ENCODE results near the gene GAS7.

GAS7 gene

DNA sequence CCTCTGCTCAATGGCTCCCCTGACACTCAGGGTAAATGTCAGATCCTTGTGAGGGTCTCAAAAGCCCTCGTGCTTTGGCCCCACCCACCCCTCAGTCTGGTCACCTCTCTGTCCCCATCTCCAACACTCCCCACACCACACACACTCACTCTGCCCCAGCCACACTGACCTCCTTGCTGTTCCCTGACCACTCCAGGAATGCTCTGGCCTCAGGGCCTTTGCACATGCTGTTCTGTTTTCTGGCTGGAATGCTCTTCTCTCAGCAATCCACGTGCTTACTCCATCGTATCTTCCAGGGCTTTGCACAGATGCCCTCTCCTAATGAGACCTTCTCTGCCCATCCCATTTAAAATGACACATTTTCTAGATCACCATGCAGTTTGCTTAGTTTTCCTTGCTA, 28.2 kb downstream of the GAS7 start:
- no peak for DNase-seq

DNA sequence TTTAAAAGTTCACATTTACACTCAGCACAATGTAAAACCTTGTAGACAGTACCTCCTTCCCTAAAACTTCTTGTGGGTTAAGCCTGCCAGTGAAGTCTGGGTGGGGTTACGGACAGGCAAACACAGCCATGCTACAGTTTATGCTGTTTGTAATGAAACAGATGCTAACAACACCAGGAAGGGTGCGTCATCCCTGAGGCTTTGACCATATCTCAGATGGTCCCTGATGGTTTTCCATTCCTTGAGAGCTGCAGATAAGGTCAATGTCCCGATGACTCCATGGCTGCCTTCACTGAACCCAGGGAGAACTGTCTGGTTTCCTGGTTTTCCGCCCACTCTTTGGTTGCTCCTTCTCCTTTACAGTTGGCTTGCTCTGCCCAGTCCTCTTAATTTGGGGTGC, 29.1 kb downstream of the GAS7 start:
- no peak for DNase-seq

DNA sequence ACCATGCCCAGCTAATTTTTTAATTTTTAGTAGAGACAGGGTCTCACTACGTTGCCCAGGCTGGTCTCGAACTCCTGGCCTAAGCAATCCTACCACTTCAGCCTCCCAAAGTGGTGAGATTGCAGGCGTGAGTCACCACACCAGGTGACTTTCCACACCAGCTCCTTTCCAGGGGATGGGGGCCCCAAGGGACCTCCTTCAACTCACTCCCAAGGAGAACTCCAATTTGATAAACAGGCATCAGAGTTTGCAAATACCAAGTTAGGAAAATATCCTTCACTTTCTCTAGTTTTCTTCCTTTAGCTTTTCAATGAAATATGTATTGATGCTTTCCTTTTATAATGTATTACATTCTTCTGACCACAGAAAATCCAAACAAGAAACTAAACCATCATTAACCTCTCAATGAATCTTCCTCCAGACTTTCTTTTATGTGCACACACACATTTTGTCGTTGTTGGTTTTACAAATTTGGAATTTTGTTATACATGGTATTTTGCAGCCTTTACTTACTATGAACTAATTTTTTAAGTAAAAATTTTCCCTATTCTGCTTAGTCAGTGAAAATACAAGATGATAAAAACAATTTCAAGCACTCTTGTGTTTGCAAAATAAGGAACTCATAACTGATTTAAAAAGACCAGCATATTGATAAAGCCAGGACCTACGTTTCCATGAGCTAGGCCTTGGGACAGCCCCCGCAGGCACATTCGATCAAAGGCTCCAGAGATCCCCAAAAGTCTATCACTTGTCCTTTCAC, 32.0 kb downstream of the GAS7 start:
- DNase-seq, result no peak

DNA sequence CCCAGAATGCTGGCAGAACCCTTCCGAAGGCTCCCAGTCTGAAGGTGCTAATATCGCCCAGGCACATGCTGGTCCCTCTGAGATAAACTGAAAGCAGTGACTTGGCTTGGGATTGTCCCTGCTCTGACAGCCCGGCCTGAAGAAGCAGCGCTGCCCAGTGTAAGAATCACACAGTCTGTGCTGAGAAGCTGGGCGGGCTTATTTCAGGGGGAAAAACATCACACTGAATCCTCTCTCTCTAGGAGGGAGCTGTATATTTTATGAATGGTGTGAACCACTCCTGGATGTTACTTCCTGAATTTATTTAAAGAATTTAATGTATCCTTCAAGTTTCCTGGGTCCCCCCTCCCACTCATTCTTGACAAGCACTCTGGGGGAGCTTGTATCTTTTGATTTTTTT, 36.3 kb downstream of the GAS7 start:
- no peak for DNase-seq

DNA sequence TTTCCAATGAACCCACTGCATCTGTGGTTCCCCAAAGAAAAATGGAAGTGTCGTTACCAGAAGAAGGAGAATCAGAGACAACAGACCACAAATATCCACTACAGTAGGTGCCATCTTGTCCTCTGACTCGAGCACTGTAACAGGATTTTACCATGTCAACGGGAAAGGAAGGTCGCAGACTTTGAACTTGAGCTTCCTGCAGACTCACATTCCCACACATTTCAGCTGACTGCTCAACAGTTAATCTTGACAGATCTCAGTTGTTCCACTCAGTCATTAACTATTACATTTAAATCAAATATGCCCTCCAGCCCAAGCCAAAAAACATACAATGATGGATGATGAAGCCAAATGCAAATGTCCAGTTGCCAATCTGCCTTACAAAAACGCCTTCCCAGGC, 37.0 kb downstream of the GAS7 start:
- DNase-seq, result no peak

DNA sequence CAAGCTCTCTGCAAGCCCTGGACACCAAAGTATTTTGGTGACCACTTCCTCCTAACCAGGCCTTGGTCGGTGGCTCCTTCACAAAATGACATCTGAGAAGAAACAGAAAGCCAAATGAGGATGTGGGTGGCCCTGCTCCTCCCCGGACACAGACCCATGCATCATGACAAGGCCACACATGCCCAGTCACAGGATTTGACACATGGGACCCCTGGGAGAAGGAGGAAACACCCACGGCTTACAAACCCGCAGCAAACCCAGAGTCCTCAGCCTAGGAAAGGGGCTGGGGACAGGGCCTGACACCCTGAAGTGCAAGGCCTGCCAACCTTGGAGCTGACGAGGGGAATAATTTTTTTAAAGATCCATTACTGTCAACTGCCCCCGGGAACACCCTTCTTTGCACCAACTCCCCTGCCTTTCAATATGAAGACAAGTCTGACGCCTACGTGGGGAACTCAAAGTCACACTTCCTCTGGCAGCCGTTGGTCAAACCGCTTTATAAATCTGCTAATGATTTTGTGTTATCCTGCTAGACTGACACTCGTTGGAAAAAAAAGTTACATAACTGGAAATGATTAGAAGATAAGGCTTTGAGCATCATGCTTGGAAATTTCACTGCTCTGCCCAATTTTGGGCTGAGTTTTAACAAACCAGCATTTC, 41.3 kb downstream of the GAS7 start:
- DNase-seq, result no peak

DNA sequence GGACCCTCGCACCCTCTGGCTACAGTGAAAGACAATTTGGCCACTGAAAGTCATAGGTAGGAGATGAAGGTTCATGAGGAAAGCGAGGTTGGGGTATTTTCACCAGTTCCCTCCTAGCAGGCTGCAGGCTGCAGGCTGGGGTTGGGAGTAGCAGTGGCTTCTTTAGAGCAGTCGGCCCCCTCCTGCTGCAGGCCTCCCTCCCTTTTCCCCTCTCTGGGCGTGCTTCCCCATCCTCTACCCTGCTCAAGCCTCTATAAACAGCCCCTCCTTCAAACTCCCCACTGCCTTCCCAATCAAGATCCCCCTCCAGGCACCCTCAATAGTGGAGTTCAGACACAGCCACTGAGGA, 41.8 kb downstream of the GAS7 start:
- DNase-seq, result no peak

DNA sequence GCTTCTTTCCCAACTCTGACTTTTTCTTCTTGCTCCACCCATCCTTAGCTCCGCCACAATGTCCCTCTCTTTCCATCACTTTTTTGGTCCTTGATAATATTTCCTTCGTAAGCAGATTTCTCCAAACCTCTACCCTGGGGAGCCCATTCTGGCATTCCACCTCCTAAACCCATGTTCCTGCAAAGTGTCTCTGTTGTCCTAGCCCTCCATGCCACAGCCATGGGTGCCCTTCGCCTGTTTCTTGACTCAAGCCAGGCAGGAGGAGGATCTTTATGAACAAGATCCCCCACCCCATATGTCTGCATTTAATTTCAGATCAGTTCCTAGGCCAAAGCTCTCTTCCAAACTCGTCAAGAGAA, 42.4 kb downstream of the GAS7 start:
- DNase-seq, result no peak

DNA sequence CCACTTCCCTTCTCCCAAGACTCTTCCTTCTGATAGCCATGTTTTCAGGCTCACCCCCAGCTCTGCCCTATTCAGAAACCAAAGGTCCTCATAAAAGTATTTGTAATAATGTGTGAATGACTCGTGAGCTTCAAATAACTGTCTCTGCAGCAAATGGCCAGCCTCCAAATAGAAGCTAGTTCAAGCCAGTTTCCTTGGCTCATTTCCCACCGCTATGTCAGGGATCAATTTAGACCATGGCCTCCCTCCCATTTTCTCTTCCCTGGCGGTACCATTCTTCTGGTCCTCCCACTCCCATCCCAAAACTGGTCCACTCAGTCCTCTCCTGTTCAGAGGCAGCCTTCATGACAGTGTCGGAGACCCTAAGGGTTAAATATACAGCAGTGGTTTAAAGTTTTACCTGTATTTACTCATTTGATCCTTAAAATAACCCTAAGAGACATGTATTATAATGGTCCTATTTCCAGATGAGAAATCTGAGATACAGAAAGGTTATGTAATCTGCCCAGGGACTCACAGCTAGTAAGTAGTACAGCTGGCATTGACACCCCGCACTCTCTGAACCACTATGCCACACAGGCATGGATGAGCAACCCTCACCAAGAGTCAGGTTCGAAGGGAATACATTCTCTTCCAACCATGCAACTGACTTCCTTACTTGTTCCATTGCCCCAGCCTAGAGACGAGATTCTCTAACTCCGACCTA, 42.9 kb downstream of the GAS7 start:
- DNase-seq, result no peak

DNA sequence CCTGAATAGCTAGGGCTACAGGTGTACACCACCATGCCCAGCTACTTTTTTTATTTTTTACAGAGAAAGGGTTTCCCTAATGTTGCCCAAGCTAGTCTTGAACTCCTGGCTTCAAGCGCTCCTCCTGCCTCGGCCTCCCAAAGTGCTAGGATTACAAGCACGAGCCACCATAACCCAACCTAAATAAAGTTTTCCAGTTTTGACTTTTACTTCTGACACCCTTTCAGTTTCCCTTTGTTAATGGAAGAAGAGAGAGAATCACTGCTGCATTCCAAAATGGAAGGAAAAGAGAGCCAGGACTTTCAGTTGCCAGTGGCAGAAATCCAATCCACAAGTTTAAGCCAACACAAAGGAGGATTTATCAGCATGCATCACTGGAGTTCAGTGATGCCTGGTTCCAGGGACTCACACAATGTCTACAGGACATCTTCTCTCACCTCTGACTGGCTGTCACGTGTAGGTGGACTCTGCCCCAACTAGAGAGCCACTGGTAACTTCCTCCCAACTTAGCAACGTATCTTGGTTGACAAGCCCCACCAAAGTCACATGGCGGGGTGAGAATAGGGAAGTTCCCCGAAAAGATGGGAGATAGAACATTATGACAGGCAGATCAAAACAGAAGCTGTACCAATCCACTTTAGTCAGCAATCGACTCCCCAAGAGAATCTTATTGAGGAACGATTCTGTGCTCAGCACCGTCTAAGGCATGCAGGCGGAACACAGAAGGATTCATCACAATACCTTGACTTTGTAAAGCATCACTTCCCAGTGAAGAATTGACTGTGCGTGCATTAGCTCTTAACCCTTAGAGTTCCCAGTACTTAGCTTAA, 46.5 kb downstream of the GAS7 start:
- DNase-seq, result no peak

DNA sequence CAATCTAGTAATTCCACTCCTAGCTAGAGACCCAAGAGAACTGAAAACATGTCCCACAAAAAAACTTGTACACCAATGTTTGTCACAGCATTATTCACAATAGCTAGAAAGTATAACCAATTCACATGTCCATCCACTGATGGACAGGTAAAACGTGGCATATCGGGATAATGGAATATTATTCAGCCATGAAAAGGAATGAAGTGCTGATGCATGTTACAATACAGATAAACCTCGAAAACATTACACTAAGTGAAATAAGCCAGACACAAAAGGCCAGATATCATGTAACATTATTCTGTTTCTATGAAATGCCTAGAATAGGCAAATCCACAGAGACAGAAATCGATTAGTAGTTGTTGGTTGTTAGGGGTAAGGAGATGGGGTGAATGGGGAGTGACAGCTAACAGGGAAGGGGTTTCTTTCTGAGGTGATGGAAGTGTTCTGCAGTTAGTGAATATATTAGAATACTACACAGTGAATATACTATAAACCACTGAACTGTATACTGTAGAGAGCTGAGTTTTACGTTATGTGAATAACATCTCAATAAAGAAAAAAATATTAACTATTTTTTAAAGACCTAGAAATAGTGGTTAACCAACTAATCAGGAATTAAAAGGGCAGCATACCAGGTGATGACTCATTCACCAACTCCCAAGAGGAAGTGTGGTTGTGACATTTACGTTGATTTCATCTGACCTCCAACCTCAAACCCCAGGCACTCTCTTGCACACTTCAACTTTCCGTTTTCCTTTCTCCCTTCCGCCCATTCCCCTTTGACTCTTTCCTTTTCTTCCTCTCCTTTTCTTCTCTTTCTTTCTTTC, 48.6 kb downstream of the GAS7 start:
- DNase-seq, result no peak

DNA sequence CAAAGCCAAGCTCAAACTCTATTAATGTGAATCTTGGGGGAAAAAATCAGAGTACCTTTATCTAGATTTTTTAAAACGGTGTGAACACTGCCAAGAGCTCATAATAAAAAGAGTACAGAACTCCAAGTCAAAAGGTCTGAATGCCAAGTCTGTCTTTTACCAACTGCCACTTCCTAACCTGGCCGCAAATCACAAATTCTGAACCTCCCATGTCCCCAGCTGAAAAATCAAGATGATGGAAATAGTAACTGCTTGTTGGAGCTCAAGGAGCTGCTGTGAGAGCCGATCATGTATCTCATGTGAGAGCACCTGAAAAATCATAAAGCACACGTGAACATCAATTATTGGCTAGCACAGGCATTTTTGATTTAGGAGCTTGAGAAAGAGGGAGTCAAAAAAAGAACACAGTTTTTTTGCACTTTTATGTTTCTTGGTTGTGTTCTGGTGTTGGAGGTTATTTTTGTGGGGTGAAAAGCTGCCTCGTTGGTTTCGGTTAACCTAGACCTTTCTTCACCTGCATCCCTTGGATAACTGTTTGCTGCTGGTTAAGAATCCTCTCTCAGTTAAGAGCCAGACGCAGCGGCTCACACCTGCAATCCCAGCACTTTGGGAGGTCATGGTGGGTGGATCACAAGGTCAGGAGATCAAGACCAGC, 50.5 kb downstream of the GAS7 start:
- no peak for DNase-seq

DNA sequence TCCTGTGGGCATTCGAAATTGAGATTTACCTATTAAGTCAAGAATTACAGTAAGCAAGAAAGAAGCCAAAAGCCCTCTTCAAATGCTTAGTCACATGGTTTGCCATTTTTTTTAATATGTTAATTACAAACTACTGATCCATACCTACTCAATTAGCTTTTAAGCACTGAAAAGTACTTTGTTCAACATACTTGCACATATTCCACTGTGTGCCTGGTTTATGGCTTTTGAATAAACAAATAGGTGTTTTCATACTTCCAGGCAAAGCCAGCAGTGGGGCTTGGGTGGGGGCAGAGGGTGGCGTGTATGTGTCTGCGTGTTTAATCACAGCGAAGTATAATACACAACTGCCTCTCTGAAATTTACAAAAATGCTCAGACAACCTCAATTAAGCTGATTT, 51.4 kb downstream of the GAS7 start:
- no peak for DNase-seq

DNA sequence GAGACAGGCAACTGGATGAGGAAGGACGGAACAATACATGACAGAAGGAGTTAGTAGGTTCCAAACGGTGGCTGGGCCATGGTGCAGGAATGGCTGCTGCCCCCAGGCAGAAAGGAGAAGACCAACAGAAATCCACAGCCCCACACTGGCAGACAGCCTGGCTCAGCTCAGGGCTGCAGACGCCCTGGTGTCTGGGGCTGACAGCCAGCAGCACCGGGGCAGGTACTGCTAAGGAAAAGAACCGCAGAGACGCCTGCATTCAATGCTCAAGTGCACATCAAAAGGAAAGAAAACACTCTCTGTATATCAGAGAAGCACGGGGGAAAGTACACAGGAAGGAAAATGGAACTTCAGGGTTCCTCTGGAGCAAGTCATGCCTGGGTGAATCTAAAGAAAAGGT, 53.4 kb downstream of the GAS7 start:
- DNase-seq, result no peak

DNA sequence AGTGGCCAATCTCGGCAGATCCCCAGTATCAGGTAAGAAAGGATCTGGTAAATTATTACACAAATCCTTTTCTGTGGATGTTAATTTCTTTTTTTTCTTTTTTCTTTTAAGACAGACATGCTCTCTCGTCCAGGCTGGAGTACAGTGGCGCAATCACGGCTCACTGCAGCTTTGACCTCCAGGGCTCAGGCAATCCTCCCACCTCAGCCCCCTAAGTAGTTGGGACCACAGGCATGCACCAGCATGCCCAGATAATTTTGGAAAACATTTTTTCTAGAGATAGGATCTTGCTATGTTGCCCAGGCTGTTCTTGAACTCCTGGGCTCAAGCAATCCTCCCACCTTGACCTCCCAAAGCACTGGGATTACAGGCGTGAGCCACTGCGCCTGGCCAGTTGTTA, 54.0 kb downstream of the GAS7 start:
- DNase-seq, result no peak

DNA sequence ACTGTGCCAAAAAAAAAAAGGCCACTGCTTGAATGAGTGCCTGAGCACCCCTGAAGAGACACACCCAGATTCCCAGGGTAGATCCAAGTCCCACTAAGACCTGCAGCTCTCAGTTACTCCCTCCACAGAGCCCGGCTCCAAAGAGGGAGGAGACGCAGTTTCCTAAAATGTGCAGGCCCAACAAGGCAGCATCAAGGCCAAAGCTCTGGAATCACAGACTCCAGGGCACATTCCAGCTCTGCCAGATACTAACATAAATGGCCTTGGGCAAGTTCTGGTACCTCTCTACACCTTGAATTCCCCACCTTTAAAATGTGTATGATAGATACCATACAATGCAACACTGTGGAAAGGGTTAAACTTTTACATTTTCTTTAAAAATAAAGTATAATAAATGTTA, 57.0 kb downstream of the GAS7 start:
- no peak for DNase-seq

DNA sequence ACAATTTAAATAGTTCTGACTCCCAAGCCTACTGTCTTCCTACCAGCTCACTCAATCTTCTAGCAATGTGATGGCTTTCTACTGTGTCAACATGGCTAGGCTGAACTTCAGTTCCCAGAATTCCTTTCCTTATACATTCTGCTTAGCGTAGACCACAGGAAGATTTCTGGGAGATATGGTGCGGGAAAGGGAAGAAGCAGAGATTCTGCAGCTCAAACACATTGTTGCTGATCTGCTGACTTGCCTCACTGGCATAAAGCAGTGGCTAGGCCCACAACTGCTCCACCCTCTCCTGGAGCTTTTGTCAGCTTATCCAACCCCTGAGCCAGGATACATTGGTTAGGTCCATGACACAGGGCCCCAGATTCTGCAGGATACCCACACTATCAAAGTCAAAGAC, 58.8 kb downstream of the GAS7 start:
- DNase-seq, result no peak

DNA sequence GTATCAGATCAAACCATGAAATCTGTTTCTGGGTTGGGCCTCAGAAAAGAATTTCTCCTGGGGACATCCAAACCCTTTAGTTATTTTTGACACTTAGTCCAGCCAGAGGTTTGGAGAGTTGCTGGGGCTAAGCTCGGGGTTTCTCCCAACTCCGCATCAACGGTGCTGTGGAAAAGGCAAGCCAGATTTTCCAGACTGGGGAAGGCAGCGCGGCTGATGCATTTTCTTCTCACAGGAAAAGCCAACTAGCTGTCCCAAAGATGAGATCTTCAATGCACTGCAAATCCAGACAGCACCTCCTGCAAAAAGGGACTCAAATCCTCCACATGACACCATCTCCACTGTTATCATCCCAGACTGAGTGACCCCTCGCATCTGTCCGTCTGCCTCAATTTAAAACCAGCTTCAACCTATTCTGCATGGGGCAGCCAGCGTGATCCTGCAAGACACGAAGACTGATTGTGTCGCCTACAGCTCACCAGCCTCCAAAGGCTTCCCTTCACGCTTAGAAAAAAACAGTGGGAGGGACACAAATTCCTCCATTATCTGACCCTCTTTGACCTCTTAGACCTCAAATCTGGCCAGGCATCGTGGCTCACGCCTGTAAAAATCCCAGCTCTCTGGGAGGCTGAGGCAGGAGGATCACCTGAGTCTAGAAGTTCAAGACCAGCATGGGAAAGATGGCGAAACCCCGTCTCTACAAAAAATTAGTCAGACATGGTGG, 62.0 kb downstream of the GAS7 start:
- DNase-seq, result no peak

DNA sequence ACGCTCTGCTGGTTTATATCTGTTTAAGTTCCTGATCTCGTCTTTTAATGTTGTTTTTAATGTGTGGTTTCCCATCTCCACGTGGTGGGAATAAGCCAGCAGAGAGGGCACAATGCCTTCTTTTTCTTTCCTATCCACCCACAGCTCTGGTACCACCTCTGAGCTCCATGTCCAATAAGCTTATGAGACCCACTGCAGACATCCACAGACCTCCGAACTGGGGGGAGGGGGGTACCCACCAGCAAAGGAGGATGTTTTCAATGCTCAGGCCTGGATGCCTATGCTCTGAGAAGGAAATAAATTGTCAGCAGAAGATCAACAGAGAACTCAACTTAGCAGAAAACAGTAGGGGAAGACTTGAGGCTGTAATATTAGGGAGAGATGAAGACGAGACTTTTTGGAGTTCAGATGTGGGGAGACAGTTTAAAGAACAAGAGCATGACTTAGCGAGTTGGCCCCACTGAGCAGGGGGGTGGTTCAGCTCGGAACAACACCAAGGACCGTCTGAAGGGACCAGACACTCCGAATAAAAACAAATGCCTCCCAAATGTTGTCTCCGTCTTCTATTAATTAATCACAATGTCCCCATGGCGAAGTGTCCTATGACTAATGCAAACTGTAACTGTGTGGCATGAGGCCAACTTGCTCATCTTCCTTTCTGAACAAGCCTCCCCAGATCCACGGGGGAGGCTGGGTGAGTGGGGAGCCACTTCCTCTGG, 62.7 kb downstream of the GAS7 start:
- no peak for DNase-seq

DNA sequence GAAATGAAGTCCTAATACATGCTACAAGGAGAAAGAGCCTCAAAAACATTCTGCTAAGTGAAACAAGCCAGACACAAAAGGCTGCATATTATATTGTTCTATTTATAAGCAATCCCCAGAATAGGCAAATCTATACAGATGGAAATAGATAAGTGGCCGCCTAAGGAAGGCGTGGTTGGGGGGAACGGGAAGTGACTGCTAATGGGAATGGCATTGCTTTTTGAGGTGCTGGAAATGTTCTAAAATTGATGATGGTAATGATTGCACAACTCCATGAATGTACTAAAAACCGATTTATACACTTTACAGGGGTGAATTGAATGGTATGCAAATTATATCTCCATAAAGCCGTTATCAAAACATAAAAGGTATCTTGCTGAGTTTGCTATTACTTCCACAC, 67.7 kb downstream of the GAS7 start:
- DNase-seq, result no peak

DNA sequence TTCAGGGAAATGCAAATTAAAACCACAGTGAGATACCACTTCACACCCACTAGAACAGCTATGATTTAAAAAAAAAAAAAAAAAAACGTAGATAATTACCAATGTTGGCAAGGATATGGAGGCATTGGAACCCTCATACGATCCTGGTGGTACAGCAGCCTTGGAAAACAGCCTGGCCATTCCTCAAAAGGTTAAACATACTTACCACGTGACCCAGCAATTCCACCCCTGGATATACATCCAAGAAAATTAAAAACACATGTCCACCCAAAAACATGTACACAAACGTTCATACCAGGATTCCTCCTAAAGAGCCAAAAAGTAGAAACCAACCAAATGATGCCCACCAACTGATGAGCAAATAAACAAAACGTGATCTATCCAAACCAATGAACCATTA, 68.1 kb downstream of the GAS7 start:
- no peak for DNase-seq

All from activated CD4-positive, alpha-beta T cell treated with anti-CD3 and anti-CD28 coated beads for 48 hours (primary cell).